GM20000 (cell line): ENCODE data around the gene IL31RA.

Experiments
- DNase-seq: peaks from one replicate; pipeline ENCODE4 v3.0.0; 2012; ENCODE audit warnings: low spot score
- CTCF ChIP-seq: IDR thresholded peaks from 2 replicates; pipeline ENCODE4 v1.5.1; 2012; ENCODE audit warnings: mild to moderate bottlenecking, control low read depth; ENCODE audit errors: extremely low read depth, missing control alignments

IL31RA gene

GRCh38 chr5:55911784-55912653, 60.9 kb downstream of the IL31RA start:
- no peak for DNase-seq
- TF ChIP-seq CTCF, result no peak

- DNase-seq, result peak; percentile 46
- no peak for TF ChIP-seq CTCF
Observed at GRCh38 chr5:55913466-55914413, 62.6 kb downstream of the IL31RA start.

- no peak for TF ChIP-seq CTCF
- DNase-seq, result no peak
Observed at GRCh38 chr5:55914971-55915370, 63.8 kb downstream of the IL31RA start.

GRCh38 chr5:55915783-55916182, 64.6 kb downstream of the IL31RA start:
- DNase-seq, result no peak
- TF ChIP-seq CTCF, result no peak

- no peak for TF ChIP-seq CTCF
Observed at GRCh38 chr5:55916986-55917385, 65.8 kb downstream of the IL31RA start.

GRCh38 chr5:55917402-55918086, 66.4 kb downstream of the IL31RA start:
- TF ChIP-seq CTCF, result no peak
- DNase-seq, result no peak

More at GRCh38 chr5:55916986-55917385, 65.8 kb downstream of the IL31RA start:
- no peak for DNase-seq
